HPDE6-E6E7 (cell line): Measurements from ENCODE around the gene GNG13.
"Not testable (repeated sequence)": the region's sequence is repeated elsewhere in the genome, so short reads cannot be mapped to it uniquely, and the experiment has no call there.

Experiments used
- DNase-seq: peaks from one replicate; pipeline ENCODE4 v3.0.0; 2011; ENCODE audit warnings: missing footprints; ENCODE audit errors: extremely low spot score

The GNG13 gene, protein sequence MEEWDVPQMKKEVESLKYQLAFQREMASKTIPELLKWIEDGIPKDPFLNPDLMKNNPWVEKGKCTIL

DNA sequence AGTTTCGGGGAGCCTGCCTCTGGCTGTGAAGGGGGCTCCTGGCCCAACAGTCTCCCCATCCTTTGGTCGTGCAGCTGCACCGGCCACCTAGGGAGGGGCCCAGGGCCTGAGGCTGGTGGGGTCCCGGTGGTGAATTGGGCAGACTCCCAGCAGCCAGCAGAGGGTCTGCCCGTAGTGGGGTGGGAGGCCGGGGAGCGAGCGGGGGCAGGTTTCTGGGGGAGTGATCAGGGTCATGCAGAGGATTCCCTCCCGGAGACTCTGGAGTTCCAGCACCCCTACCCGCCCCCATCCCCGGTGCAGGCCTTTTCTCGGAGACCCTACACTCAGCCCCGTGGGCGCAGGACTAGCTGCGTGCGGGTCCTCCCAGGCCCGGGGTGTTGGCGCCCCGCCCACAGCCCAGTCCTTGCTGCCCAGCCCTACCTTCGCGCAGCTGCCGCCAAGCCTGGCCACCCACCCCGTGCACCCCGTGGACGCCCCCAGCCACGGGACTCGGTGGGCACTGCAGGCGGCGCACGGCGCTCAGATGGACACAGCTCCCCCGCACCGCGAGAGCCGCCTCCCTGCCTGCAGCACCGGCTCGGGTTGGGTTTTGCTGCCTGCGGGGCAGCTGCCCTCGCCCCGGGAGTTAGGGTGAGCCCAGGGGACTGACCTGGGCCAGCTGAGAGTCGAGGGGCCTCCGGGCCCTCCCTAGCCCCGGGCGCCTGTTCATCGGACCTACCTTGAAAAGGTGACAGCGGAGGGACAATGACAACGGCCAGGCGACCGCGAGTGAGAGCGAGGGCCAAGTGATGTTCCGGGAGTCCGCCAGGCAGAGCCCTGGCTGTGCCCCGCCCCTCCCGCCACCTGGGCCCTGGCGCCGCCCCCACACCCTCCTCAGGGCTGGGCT, at the start of gene GNG13:
GNG13 (minus strand) TSS at position 787 of the 886 bp plus-strand sequence. CDS start 1,657 bp downstream, outside the sequence.
- DNase-seq = no peak

GRCh38 chr16:848510-849253, 48.1 kb upstream of the GNG13 start:
- DNase-seq = no peak

DNA sequence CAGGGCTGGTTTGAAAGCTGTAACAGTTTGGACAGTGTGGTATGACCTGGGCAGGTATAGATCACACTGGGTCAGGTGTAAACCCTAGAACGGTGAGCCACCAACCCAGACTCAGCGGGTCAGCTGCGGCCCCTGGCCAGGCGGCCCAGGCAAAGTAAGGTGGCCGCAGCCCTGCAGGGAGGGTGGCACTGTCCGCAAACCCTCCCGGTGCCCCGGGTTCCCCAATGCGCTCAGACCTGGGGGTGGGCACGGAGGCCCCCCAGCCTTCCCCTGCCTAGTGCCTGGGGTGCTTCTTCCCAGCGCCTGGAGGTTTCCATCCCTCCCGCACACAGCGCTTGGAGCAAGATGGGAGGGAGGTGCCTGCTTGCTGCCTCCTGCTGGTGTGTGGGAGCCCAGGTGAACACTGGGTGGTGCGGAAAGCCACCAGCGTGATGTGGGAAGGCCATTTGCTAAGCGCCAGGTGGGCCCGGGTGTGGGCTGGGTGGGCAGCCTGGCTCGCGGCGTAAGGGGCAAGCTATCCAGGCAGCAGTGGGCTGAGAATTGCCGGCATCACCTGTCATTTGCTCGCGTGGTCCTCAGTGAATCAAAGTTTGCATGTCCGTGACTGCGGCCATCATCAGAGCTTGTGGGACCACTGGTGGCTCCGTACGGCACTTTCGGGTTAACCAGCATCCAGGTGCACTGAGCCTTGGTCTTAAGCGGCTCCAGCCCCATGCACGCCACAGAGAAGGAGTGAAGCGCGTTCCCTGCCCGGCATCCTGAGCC, 47.3 kb upstream of the GNG13 start:
- DNase-seq = no peak

DNA sequence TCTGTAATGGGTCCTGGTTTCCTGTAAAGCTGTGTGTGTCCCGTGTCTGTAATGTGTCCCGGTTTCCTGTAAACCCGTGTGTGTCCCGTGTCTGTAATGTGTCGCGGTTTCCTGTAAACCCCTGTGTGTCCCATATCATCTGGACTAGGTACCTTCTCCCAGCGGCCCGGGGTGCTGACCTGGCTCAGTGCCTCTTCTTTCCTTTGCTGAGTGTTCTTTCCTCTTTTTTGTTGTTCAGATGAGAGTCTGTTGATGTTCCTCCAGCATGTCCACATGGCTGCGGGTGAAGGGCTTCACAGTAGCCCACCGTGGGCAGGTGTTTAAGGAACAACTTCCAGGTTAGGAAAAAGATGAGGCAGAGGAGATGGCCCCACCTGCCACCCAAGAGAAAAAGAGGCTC, 46.6 kb upstream of the GNG13 start:
- DNase-seq = no peak

- DNase-seq = no peak
Measured at GRCh38 chr16:845351-845745, 44.8 kb upstream of the GNG13 start.

DNA sequence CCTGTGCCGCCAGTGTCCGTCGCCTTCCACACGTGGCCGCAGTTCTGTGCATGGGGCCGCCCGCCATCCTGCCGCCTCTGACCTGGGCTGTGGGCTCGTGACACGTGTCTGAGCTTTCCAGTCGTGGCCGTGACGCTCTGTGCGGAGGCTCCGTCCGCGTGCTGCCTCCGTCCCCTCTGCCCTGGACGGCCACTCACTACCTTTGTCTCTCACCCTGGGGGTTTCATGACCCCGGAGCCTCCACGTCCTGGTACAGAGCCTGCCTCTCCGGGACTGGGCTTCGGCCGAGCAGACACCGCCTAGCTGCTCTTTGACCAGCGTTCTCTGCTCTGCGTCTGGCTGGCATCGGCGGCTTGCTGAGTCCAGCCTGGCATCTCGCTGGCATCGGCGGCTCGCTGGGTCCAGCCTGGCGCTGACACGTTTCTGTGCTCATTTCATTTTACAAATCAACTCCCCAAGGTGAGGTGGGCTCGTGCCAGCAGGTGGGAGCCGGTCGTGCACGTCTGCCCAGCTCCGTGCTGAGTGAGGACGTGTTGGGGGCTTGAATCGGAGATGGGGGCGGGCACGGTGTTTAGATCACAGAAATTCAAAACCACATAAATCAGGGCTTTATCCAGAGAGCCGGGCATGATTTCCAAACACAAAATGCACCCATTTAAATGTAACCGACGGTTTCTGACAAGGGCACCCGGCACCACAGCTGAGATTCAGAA, 44.3 kb upstream of the GNG13 start:
- no peak for DNase-seq

DNA sequence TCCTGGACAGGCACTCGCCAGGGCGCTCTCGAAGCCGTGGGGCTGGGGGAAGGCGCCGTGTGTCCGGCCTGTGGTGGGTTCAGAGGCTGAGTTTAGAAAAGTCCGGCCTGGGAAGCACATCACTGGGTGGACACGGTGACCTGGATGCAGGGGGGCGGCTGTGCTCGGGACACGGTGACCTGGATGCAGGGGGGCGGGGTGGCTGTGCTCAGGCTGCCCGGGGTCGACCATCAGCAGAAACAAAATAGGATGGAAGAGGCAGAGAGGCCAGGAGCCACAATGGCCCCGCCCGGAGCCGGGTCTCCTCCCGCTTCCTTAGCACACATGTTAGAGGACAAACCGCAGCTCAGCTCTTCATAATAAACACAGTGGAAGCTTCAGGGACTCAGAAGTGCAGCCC, 43.2 kb upstream of the GNG13 start:
- DNase-seq = no peak

GRCh38 chr16:842711-843560, 42.4 kb upstream of the GNG13 start:
- no peak for DNase-seq

- DNase-seq = no peak
Measured at GRCh38 chr16:842061-842476, 41.5 kb upstream of the GNG13 start.

DNA sequence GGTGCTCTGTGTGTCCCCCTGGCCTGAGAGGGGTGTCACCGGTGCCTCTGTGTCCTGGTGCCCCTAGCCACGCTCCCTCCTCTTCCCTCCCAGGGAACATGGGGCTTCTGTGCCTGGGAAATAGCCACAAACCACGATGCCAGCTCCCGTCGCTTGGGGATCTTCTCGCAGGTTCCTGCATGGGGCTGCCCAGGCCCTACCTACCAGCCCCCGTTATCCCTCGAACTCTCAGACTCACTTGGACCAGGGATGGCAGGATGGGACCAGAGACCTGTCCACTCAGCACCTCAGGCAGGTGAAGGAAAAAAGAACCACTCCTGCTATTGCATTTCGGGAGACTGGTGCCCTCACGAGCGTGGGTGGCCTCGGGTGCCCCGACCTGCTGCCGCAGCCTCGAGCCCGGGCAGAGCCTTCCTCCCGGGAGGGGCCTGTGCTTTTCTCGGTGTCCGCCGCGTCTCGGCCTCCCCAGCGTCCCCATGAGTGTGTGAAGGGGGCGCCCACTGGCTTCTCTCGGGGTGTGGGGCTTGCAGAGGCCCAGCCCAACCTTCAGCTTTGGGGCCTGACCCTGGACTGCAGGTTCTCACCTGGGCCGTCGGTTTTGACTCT, 41.0 kb upstream of the GNG13 start:
- no peak for DNase-seq

- no peak for DNase-seq
Measured at GRCh38 chr16:840561-841454, 40.3 kb upstream of the GNG13 start.

- DNase-seq = no peak
Measured at GRCh38 chr16:839643-840408, 39.3 kb upstream of the GNG13 start.

DNA sequence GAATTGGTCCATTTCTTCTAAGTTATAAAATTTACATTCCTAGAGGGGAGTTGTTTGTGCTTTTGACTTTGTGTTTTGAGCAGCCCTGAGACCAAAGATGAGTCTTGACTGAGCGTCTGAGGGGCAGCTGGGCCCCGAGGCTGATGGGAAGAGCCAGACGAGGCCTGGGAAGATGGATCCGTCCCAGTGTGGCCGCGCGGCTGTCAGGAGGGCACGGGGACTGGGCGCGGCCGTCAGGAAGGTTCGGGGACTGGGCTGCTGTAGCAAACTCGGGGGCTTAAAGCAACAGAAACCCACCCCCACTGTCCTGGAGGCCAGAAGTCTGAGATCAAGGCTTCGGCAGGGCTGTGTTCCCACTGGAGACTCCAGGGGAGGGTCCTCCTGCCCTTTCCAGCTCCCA, 38.2 kb upstream of the GNG13 start:
- no peak for DNase-seq

- not testable (repeated sequence) for DNase-seq
Measured at GRCh38 chr16:836822-837221, 36.3 kb upstream of the GNG13 start.

DNA sequence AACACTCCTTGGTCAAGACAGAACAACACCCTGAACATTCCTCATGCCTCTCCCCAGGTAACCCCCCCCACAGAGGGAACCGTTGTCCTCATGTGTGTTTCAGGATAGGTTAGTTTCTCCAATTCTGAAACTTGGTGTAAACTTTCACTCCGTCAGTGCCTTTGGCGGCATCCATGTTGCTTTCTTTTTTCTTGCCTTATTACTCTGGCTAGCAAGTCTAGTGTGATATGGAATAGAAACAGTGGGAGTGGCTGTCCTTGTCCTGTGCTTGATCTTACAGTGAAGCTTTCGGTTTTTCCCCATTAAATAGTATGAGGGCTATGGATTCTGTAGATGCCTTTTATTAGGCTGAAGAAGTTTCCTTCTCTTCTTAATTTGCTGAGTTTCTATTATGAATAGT, 35.7 kb upstream of the GNG13 start:
- no peak for DNase-seq

- DNase-seq = no peak
Measured at GRCh38 chr16:835373-835772, 34.8 kb upstream of the GNG13 start.

DNA sequence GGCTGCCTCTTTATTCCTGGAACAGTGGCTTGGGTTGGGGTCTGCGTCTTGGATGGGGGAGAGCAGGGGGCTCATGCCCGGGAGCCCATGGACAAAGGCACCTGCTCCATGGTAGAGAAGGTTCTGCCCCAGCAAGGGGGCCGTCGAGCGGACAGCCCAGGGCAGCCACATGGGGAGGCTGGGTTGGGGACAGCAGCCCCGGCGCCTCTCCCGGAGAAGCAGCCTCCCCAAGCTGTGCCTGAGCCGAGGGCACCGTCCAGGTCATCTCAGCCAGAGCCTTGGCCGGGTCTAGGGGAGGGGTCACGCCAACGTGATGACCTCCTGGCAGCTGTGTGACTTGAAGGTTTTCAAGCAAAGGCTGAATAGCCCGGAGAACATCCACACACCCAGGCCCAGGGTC, 32.9 kb upstream of the GNG13 start:
- no peak for DNase-seq

GRCh38 chr16:832652-833336, 32.3 kb upstream of the GNG13 start:
- no peak for DNase-seq
